NB4 (cell line): ENCODE data around the gene ACSF2.

ENCODE experiments used
- MYC ChIP-seq: IDR thresholded peaks from 2 replicates; pipeline ENCODE4 v1.6.1; 2011; ENCODE audit warnings: low read depth, low read length
- POLR2A ChIP-seq: IDR thresholded peaks from 2 replicates; pipeline ENCODE4 v1.6.1; 2011; ENCODE audit warnings: mild to moderate bottlenecking; ENCODE audit not compliant: insufficient read length; ENCODE audit errors: extremely low read depth
- TF ChIP-seq, protein P1 (sequence below): IDR thresholded peaks from one replicate; pipeline ENCODE4 v1.5.1; 2012; ENCODE audit warnings: low read depth, low read length
- TF ChIP-seq, protein P2 (sequence below): IDR thresholded peaks from 2 replicates; pipeline ENCODE4 v1.6.1; 2011; ENCODE audit warnings: low read depth, low read length

DNA sequence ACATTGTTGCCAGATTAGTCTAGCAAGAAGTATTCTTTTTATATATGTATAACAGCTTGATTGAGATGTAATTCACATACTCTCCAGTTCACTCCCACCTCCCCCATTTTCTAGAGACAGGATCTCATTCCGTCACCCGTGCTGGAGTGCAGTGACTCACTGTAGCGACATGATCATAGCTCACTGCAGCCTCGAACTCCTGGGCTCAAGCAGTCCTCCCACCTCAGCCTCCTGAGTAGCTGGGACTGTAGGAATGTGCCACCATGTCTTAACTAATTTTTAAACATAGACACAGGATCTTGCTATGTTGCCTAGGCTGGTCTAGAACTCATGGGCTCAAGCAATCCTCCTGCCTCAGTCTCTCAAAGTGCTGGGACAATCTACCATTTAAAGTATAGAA, 49.3 kb downstream of the ACSF2 start:
- TF ChIP-seq, protein P1, sequence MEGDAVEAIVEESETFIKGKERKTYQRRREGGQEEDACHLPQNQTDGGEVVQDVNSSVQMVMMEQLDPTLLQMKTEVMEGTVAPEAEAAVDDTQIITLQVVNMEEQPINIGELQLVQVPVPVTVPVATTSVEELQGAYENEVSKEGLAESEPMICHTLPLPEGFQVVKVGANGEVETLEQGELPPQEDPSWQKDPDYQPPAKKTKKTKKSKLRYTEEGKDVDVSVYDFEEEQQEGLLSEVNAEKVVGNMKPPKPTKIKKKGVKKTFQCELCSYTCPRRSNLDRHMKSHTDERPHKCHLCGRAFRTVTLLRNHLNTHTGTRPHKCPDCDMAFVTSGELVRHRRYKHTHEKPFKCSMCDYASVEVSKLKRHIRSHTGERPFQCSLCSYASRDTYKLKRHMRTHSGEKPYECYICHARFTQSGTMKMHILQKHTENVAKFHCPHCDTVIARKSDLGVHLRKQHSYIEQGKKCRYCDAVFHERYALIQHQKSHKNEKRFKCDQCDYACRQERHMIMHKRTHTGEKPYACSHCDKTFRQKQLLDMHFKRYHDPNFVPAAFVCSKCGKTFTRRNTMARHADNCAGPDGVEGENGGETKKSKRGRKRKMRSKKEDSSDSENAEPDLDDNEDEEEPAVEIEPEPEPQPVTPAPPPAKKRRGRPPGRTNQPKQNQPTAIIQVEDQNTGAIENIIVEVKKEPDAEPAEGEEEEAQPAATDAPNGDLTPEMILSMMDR = no peak
- TF ChIP-seq POLR2A = no peak
- TF ChIP-seq, protein P2, sequence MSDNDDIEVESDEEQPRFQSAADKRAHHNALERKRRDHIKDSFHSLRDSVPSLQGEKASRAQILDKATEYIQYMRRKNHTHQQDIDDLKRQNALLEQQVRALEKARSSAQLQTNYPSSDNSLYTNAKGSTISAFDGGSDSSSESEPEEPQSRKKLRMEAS = no peak
- no peak for TF ChIP-seq MYC
